Measurements from ENCODE around the gene DIAPH1.

The DIAPH1 gene

GRCh38 chr5:141559461-141559860, 59.3 kb downstream of the DIAPH1 start:
- no peak for DNase-seq

- no peak for DNase-seq
Measured at GRCh38 chr5:141558150-141558549, 60.6 kb downstream of the DIAPH1 start.

- DNase-seq: peak; percentile 56
Measured at GRCh38 chr5:141557681-141558136, 61.1 kb downstream of the DIAPH1 start.

GRCh38 chr5:141547921-141548320, 70.9 kb downstream of the DIAPH1 start:
- DNase-seq: no peak

- no peak for DNase-seq
Measured at GRCh38 chr5:141547488-141547887, 71.3 kb downstream of the DIAPH1 start.

- no peak for DNase-seq
Measured at GRCh38 chr5:141543053-141543452, 75.7 kb downstream of the DIAPH1 start.

GRCh38 chr5:141534492-141535213, 84.1 kb downstream of the DIAPH1 start:
- no peak for DNase-seq

GRCh38 chr5:141533897-141534296, 84.9 kb downstream of the DIAPH1 start:
- DNase-seq: no peak

- no peak for DNase-seq
Measured at GRCh38 chr5:141532726-141533125, 86.1 kb downstream of the DIAPH1 start.

GRCh38 chr5:141529873-141530272, 88.9 kb downstream of the DIAPH1 start:
- DNase-seq: no peak

- no peak for DNase-seq
Measured at GRCh38 chr5:141529002-141529401, 89.8 kb downstream of the DIAPH1 start.

- no peak for DNase-seq
Measured at GRCh38 chr5:141528291-141528984, 90.4 kb downstream of the DIAPH1 start.

GRCh38 chr5:141527426-141527825, 91.4 kb downstream of the DIAPH1 start:
- no peak for DNase-seq

GRCh38 chr5:141525653-141526052, 93.1 kb downstream of the DIAPH1 start:
- DNase-seq: no peak

- peak; percentile 71 for DNase-seq
Measured at GRCh38 chr5:141524604-141525597, 93.9 kb downstream of the DIAPH1 start.

- DNase-seq: no peak
Measured at GRCh38 chr5:141523991-141524390, 94.8 kb downstream of the DIAPH1 start.

GRCh38 chr5:141522301-141522700, 96.5 kb downstream of the DIAPH1 start:
- DNase-seq: no peak

- DNase-seq: no peak
Measured at GRCh38 chr5:141521244-141521781, 97.5 kb downstream of the DIAPH1 start.

- DNase-seq: no peak
Measured at GRCh38 chr5:141519605-141520565, 98.9 kb downstream of the DIAPH1 start.

- no peak for DNase-seq
Measured at GRCh38 chr5:141518618-141519015, 100.2 kb downstream of the DIAPH1 start.

- DNase-seq: no peak
Measured at GRCh38 chr5:141517880-141518617, 100.8 kb downstream of the DIAPH1 start.
